ENCODE results near the gene PIK3CA.
A peak's percentile ranks its signal among the peaks of the same experiment; 100 is the strongest.
"Not testable (repeated sequence)": the region's sequence is repeated elsewhere in the genome, so short reads cannot be mapped to it uniquely, and the experiment has no call there.

The PIK3CA gene

DNA sequence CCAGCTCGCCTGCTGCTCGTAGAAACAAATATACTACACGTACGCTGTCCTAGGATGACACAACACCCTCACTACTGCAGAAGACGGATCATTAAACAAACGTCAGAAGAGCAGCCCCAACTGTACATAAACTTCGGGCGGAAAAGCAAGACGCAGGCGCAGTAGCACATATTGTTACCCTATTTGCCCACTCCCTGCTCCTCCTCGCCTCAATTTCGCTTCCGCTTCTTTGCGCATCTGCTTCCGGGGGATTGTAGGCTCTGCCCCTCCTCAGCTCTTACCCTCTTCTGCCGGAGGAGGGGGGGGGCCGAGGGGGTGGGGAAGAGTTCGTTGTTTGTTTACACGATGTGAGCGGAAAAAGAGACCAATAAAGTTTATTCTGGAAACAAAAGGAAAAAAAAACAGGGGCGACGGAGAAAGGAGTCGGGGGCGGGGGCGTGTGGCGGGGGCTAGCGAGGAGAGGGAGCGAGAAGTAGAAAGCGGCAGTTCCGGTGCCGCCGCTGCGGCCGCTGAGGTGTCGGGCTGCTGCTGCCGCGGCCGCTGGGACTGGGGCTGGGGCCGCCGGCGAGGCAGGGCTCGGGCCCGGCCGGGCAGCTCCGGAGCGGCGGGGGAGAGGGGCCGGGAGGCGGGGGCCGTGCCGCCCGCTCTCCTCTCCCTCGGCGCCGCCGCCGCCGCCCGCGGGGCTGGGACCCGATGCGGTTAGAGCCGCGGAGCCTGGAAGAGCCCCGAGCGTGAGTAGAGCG is at the start of gene PIK3CA:
Gene PIK3CA, plus strand, starts transcription at position 485 of the 743 bp plus-strand sequence. CDS start 50,469 bp downstream, outside the sequence.
- no peaks in the 10 kb centered on the region for H3K9me3 ChIP-seq (ENCODE audit: control insufficient read depth, low read length)
- H3K27me3 ChIP-seq (ENCODE audit: control insufficient read depth, insufficient read depth, low read length): no peaks in the 10 kb centered on the region
- peak within 1 kb of the TSS; percentile 94 for H3K9ac ChIP-seq (ENCODE audit: low read length)
- H3K4me3 ChIP-seq (ENCODE audit: low read length): peak within 1 kb of the TSS; percentile 88
- H3K36me3 ChIP-seq (ENCODE audit: control insufficient read depth, insufficient read depth, low read length): no peaks in the 10 kb centered on the region
- H3K4me1 ChIP-seq (ENCODE audit: control insufficient read depth, insufficient read depth, low read length): no peaks in the 10 kb centered on the region

DNA sequence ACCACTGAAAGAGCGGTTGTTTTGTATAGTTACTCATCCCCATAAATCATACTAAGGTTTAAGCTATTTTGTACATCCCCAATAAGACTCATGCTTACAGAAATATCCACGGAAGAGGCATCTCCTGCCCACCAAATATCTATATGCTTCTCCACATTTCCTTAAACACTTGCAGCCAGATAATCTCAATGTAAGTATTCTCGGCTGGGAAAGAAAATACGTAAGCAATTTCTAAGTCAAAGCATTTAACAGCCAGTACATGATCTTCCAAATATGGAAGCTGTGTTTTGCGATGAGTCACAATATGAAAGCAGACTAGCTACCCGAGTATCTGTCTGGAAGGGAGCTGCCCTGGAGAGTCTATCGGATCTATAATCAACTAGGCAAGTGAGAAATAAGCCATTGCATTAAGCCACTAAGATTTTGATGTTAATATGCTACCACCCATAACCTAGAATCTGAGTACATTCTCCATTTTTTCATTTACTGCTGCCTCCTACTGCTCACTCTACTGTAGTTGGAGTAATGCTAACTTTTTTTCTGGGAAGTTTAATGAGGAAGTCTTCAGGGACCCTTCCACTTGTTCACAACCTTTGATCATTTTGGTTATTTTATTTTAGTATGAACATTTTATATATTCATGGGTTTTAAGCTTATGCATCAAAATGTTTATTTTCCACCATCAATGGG is 49.6 kb upstream of the PIK3CA start:
- H3K4me1 ChIP-seq (ENCODE audit: control insufficient read depth, insufficient read depth, low read length): peaks cover 7% of the 10 kb centered on the region
- no peaks in the 10 kb centered on the region for H3K36me3 ChIP-seq (ENCODE audit: control insufficient read depth, insufficient read depth, low read length)
- H3K9me3 ChIP-seq (ENCODE audit: control insufficient read depth, low read length): no peaks in the 10 kb centered on the region
- no peaks in the 10 kb centered on the region for H3K27me3 ChIP-seq (ENCODE audit: control insufficient read depth, insufficient read depth, low read length)
- no peak overlapping the region for H3K9ac ChIP-seq (ENCODE audit: low read length)
- H3K4me3 ChIP-seq (ENCODE audit: low read length): no peak overlapping the region

DNA sequence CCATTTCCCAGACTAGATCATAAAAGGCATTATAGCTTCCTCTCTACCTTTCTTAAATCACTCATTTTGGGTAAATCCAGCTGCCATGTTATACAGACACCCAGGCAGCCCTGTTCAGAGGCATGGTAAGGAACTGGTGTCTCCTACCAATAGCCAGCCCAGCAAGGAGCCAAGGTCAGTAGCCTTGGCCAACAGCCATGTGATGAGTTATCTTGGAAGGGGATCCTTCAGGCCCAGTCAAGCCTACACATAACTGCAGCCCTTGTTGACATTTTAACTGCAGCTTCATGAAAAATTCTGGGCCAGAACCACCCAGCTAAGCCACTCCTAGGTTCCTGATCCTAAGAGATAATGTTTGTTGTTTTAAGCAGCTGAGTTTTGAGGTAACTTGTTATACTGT is 47.5 kb upstream of the PIK3CA start:
- Histone ChIP-seq H3K4me3 (ENCODE audit: low read length) (no peak overlapping the region), H3K9me3 (ENCODE audit: control insufficient read depth, low read length) (no peaks in the 10 kb centered on the region), H3K36me3 (ENCODE audit: control insufficient read depth, insufficient read depth, low read length) (no peaks in the 10 kb centered on the region), H3K9ac (ENCODE audit: low read length) (no peak overlapping the region), H3K27me3 (ENCODE audit: control insufficient read depth, insufficient read depth, low read length) (no peaks in the 10 kb centered on the region), H3K4me1 (ENCODE audit: control insufficient read depth, insufficient read depth, low read length) (peaks cover 7% of the 10 kb centered on the region)

DNA sequence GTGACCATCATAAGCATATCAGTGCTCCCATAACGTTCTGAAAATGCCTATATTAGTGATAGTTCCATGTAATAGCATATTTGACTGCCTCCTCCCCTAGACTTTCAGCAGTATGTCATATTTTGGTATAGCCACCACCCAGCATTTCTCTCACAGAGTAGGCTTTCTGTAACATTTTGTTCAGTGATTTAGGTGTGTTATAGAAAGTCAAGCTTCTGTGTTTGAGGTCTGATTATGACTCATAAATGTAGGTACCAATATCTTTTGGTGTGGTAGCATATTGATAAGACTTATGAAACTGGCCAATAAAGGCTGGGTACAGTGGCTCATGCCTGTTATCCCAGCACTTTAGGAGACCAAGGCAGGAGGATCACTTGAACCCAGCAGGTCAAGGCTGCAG is 42.3 kb upstream of the PIK3CA start:
- H3K9me3 ChIP-seq (ENCODE audit: control insufficient read depth, low read length): no peaks in the 10 kb centered on the region
- no peak overlapping the region for H3K4me3 ChIP-seq (ENCODE audit: low read length)
- H3K9ac ChIP-seq (ENCODE audit: low read length): no peak overlapping the region
- H3K27me3 ChIP-seq (ENCODE audit: control insufficient read depth, insufficient read depth, low read length): no peaks in the 10 kb centered on the region
- H3K36me3 ChIP-seq (ENCODE audit: control insufficient read depth, insufficient read depth, low read length): no peaks in the 10 kb centered on the region
- H3K4me1 ChIP-seq (ENCODE audit: control insufficient read depth, insufficient read depth, low read length): peaks cover 7% of the 10 kb centered on the region

DNA sequence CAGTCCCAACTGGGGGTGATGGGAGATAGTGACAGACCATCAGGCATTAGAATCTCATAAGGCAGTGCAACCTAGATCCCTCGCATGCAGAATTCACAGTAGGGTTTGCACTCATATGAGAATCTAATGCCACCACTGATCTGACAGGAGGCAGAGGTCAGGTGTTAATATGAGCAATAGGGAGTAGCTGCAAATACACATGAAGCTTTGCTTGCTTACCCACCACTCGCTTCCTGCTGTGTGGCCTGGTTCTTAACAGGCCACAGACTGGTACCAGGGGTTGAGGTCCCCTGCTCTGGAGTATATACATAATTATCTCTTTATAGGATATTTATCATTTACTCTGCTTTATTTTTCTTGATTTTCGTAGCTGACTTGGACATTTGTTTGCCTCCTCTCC is 40.5 kb upstream of the PIK3CA start:
- Histone ChIP-seq H3K36me3 (ENCODE audit: control insufficient read depth, insufficient read depth, low read length) (no peaks in the 10 kb centered on the region), H3K4me3 (ENCODE audit: low read length) (no peak overlapping the region), H3K4me1 (ENCODE audit: control insufficient read depth, insufficient read depth, low read length) (peaks cover 5% of the 10 kb centered on the region), H3K9ac (ENCODE audit: low read length) (no peak overlapping the region), H3K27me3 (ENCODE audit: control insufficient read depth, insufficient read depth, low read length) (no peaks in the 10 kb centered on the region), H3K9me3 (ENCODE audit: control insufficient read depth, low read length) (no peaks in the 10 kb centered on the region)

DNA sequence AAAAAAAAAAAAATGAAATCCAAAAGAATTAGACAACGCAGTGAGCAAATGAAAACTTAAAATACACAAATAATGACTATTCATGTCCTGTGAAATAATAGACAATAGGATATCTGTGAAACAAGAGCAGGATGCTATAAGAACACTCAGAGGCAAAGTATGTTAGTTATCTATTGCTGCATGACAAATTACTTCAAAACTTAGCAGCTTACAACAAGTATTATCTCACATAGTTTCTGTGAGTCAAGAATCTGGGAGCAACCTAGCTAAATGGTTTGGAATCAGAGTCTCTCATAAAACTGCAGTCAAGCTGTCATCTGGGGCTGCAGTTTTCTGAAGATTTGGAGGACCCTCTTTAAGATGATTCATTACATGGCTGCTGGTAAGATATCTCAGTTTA is 40.1 kb upstream of the PIK3CA start:
- peaks cover under 1% of the 10 kb centered on the region for H3K4me1 ChIP-seq (ENCODE audit: control insufficient read depth, insufficient read depth, low read length)
- no peak overlapping the region for H3K9ac ChIP-seq (ENCODE audit: low read length)
- no peak overlapping the region for H3K4me3 ChIP-seq (ENCODE audit: low read length)
- no peaks in the 10 kb centered on the region for H3K9me3 ChIP-seq (ENCODE audit: control insufficient read depth, low read length)
- H3K36me3 ChIP-seq (ENCODE audit: control insufficient read depth, insufficient read depth, low read length): no peaks in the 10 kb centered on the region
- no peaks in the 10 kb centered on the region for H3K27me3 ChIP-seq (ENCODE audit: control insufficient read depth, insufficient read depth, low read length)

DNA sequence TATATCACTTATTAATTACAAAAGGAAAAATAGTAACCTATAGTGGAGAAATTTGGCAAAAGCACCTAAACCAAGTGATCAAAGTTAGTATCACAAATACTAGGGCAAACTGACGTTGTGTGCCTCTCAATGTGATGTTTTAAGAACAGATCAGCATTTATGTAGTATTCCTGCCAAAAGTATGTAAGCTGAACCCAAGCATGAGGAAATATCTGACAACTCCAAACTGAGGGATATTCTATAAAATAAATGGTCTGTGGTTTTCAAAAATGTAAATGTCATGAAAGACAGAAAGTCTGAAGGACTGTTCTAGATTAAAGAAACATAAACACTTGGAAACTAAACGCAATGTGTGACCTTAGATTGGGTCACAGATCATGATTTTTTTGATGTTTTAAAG is 34.3 kb upstream of the PIK3CA start:
- no peaks in the 10 kb centered on the region for H3K27me3 ChIP-seq (ENCODE audit: control insufficient read depth, insufficient read depth, low read length)
- H3K4me1 ChIP-seq (ENCODE audit: control insufficient read depth, insufficient read depth, low read length): no peaks in the 10 kb centered on the region
- H3K36me3 ChIP-seq (ENCODE audit: control insufficient read depth, insufficient read depth, low read length): no peaks in the 10 kb centered on the region
- no peak overlapping the region for H3K9ac ChIP-seq (ENCODE audit: low read length)
- no peaks in the 10 kb centered on the region for H3K9me3 ChIP-seq (ENCODE audit: control insufficient read depth, low read length)
- no peak overlapping the region for H3K4me3 ChIP-seq (ENCODE audit: low read length)

DNA sequence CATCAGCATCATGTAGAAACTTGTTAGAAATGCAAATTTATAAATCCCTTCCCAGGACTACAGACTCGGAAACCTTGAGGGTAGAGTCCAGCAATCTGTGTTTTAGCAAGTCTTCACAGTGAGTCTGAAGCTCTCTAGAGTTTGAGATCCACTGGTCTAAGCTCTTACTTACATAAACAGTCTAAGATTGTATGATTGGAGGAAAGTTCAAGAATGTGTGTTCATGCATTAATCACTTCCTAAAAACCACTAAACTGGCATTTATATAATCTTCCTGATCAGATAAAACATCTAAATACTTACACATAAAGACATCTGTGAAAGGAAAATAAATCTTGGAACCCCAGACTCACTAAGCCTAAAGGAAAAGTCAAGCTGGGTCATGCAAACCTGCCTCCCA is 32.7 kb upstream of the PIK3CA start:
- not testable (repeated sequence) for H3K36me3 ChIP-seq (ENCODE audit: control insufficient read depth, insufficient read depth, low read length); H3K27me3 ChIP-seq (ENCODE audit: control insufficient read depth, insufficient read depth, low read length)

DNA sequence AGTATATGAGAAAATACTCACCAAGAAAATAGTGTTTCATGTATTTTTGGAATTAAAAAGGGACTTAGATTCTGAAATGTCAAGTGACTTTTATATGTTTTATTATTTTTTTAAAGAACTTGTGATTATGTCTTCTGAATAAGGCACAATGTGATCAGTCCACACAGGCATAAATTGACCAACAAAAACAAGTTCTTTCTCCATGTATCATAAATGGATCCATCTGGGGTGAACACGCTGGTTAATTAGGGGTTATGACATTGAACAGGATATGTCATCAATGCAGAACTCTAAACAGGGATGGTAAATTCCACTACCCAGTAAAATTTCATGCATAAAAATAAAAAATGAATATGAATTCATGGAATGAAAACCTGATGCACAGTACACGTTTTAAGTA is 31.3 kb upstream of the PIK3CA start:
- Histone ChIP-seq H3K4me3 (ENCODE audit: low read length) (no peak overlapping the region), H3K36me3 (ENCODE audit: control insufficient read depth, insufficient read depth, low read length) (no peaks in the 10 kb centered on the region), H3K9me3 (ENCODE audit: control insufficient read depth, low read length) (no peaks in the 10 kb centered on the region), H3K9ac (ENCODE audit: low read length) (no peak overlapping the region), H3K4me1 (ENCODE audit: control insufficient read depth, insufficient read depth, low read length) (no peaks in the 10 kb centered on the region), H3K27me3 (ENCODE audit: control insufficient read depth, insufficient read depth, low read length) (no peaks in the 10 kb centered on the region)

More for the DNA sequence above, 32.7 kb upstream of the PIK3CA start:
- H3K9ac ChIP-seq (ENCODE audit: low read length); H3K4me1 ChIP-seq (ENCODE audit: control insufficient read depth, insufficient read depth, low read length); H3K9me3 ChIP-seq (ENCODE audit: control insufficient read depth, low read length); H3K4me3 ChIP-seq (ENCODE audit: low read length): not testable (repeated sequence)

DNA sequence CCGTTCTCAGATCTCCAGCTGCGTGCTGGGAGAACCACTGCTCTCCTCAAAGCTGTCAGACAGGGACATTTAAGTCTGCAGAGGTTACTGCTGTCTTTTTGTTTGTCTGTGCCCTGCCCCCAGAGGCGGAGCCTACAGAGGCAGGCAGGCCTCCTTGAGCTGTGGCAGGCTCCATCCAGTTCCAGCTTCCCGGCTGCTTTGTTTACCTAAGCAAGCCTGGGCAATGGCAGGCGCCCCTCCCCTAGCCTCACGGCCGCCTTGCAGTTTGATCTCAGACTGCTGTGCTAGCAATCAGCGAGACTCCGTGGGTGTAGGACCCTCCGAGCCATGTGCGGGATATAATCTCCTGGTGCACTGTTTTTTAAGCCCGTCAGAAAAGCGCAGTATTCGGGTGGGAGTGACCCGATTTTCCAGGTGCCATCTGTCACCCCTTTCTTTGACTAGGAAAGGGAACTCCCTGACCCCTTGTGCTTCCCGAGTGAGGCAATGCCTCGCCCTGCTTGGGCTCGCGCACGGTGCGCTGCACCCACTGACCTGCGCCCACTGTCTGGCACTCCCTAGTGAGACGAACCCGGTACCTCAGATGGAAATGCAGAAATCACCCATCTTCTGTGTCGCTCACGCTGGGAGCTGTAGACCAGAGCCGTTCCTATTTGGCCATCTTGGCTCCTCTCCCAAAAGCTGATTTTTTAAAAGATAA is 15.8 kb upstream of the PIK3CA start:
- not testable (repeated sequence) for H3K9ac ChIP-seq (ENCODE audit: low read length); H3K36me3 ChIP-seq (ENCODE audit: control insufficient read depth, insufficient read depth, low read length); H3K27me3 ChIP-seq (ENCODE audit: control insufficient read depth, insufficient read depth, low read length); H3K4me3 ChIP-seq (ENCODE audit: low read length); H3K4me1 ChIP-seq (ENCODE audit: control insufficient read depth, insufficient read depth, low read length); H3K9me3 ChIP-seq (ENCODE audit: control insufficient read depth, low read length)

DNA sequence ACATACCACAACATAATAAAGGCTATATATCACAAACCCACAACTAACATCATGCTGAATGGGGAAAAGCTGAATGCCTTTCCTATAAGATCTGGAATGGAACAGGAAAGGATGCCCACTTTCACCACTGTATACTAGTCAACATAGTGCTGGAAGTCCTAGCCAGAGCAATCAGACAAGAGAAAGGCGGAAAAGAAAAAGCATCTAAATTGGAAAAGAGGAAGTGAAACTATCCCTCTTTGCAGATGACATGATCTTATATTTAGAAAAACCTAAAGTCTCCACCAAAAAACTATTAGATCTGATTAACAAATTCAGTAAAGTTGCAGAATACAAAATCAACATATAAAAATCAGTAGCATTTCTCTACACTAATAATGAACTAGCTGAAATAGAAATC is 14.6 kb upstream of the PIK3CA start:
- no peaks in the 10 kb centered on the region for H3K9me3 ChIP-seq (ENCODE audit: control insufficient read depth, low read length)
- H3K27me3 ChIP-seq (ENCODE audit: control insufficient read depth, insufficient read depth, low read length): no peaks in the 10 kb centered on the region
- H3K9ac ChIP-seq (ENCODE audit: low read length): no peak overlapping the region
- no peaks in the 10 kb centered on the region for H3K4me1 ChIP-seq (ENCODE audit: control insufficient read depth, insufficient read depth, low read length)
- no peak overlapping the region for H3K4me3 ChIP-seq (ENCODE audit: low read length)
- no peaks in the 10 kb centered on the region for H3K36me3 ChIP-seq (ENCODE audit: control insufficient read depth, insufficient read depth, low read length)

DNA sequence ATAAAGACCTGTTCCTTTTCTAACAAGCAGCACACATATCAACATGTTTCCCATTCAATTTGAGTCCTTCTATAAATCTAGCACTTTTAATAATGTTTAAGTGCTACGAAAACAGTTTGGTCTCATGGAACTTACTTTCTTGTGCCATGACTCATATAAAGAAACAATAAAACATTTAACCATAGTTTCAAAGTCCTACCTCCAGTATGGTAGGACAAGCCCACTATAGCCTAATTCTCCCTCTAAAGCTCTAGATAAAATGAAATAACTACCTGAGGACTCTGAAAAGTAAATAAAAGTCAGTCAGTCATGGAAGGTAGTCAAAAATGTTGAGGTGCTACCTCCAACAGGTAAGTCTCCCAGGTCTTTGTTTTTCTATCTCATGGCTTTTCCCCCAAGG is 12.0 kb upstream of the PIK3CA start:
- Histone ChIP-seq H3K27me3 (ENCODE audit: control insufficient read depth, insufficient read depth, low read length) (no peaks in the 10 kb centered on the region), H3K9me3 (ENCODE audit: control insufficient read depth, low read length) (no peaks in the 10 kb centered on the region), H3K36me3 (ENCODE audit: control insufficient read depth, insufficient read depth, low read length) (no peaks in the 10 kb centered on the region), H3K4me3 (ENCODE audit: low read length) (no peak overlapping the region), H3K4me1 (ENCODE audit: control insufficient read depth, insufficient read depth, low read length) (no peaks in the 10 kb centered on the region), H3K9ac (ENCODE audit: low read length) (no peak overlapping the region)

All from mucosa of stomach (tissue), 1 donor.